ENCODE data around the gene P2RX7.

The P2RX7 gene

GRCh38 chr12:121181181-121181580, 48.5 kb downstream of the P2RX7 start:
- Histone ChIP-seq H3K4me3 (no peak overlapping the region), H3K9me3 (ENCODE audit: low read depth, low read length) (no peaks in the 10 kb centered on the region), H3K27ac (no peak overlapping the region), H3K9ac (ENCODE audit: insufficient read length) (no peak overlapping the region), H3K36me3 (ENCODE audit: insufficient read depth, low read length) (no peaks in the 10 kb centered on the region)
- no peak for DNase-seq (ENCODE audit: low read depth, low spot score)
- no peak for TF ChIP-seq FOXP2 (optimal IDR thresholded peaks at IDR 0.05; ENCODE audit: control extremely low read depth, extremely low read length, insufficient read depth)
- TF ChIP-seq EZH2 (IDR thresholded peaks at IDR 0.05): no peak
- TF ChIP-seq POLR2AphosphoS5 (IDR thresholded peaks at IDR 0.05; ENCODE audit: borderline replicate concordance, low read depth, low read length): no peak

- Histone ChIP-seq H3K27ac (no peak overlapping the region), H3K9me3 (ENCODE audit: low read depth, low read length) (no peaks in the 10 kb centered on the region), H3K4me3 (no peak overlapping the region), H3K36me3 (ENCODE audit: insufficient read depth, low read length) (no peaks in the 10 kb centered on the region), H3K9ac (ENCODE audit: insufficient read length) (no peak overlapping the region)
- TF ChIP-seq EZH2 (IDR thresholded peaks at IDR 0.05): no peak
- TF ChIP-seq POLR2AphosphoS5 (IDR thresholded peaks at IDR 0.05; ENCODE audit: borderline replicate concordance, low read depth, low read length): no peak
- no peak for TF ChIP-seq FOXP2 (optimal IDR thresholded peaks at IDR 0.05; ENCODE audit: control extremely low read depth, extremely low read length, insufficient read depth)
- no peak for DNase-seq (ENCODE audit: low read depth, low spot score)
Observed at GRCh38 chr12:121182222-121182893, 49.7 kb downstream of the P2RX7 start.

- Histone ChIP-seq H3K27ac (no peak overlapping the region), H3K36me3 (ENCODE audit: insufficient read depth, low read length) (no peaks in the 10 kb centered on the region), H3K9me3 (ENCODE audit: low read depth, low read length) (no peaks in the 10 kb centered on the region), H3K9ac (ENCODE audit: insufficient read length) (no peak overlapping the region), H3K4me3 (no peak overlapping the region)
- TF ChIP-seq POLR2AphosphoS5 (IDR thresholded peaks at IDR 0.05; ENCODE audit: borderline replicate concordance, low read depth, low read length): no peak
- TF ChIP-seq FOXP2 (optimal IDR thresholded peaks at IDR 0.05; ENCODE audit: control extremely low read depth, extremely low read length, insufficient read depth): no peak
- TF ChIP-seq EZH2 (IDR thresholded peaks at IDR 0.05): no peak
- no peak for DNase-seq (ENCODE audit: low read depth, low spot score)
Observed at GRCh38 chr12:121184425-121184824, 51.7 kb downstream of the P2RX7 start.

- no peaks in the 10 kb centered on the region for H3K9me3 ChIP-seq (ENCODE audit: low read depth, low read length)
- H3K4me3 ChIP-seq: no peak overlapping the region
- H3K36me3 ChIP-seq (ENCODE audit: insufficient read depth, low read length): no peaks in the 10 kb centered on the region
- H3K27ac ChIP-seq: no peak overlapping the region
- no peak for DNase-seq (ENCODE audit: low read depth, low spot score)
- no peak for TF ChIP-seq POLR2AphosphoS5 (IDR thresholded peaks at IDR 0.05; ENCODE audit: borderline replicate concordance, low read depth, low read length)
- TF ChIP-seq FOXP2 (optimal IDR thresholded peaks at IDR 0.05; ENCODE audit: control extremely low read depth, extremely low read length, insufficient read depth): no peak
- TF ChIP-seq EZH2 (IDR thresholded peaks at IDR 0.05): no peak
- no peak overlapping the region for H3K9ac ChIP-seq (ENCODE audit: insufficient read length)
Observed at GRCh38 chr12:121184984-121185889, 52.6 kb downstream of the P2RX7 start.

GRCh38 chr12:121186826-121187225, 54.1 kb downstream of the P2RX7 start:
- no peak for DNase-seq (ENCODE audit: low read depth, low spot score)
- TF ChIP-seq FOXP2 (optimal IDR thresholded peaks at IDR 0.05; ENCODE audit: control extremely low read depth, extremely low read length, insufficient read depth): no peak
- TF ChIP-seq EZH2 (IDR thresholded peaks at IDR 0.05): no peak
- TF ChIP-seq POLR2AphosphoS5 (IDR thresholded peaks at IDR 0.05; ENCODE audit: borderline replicate concordance, low read depth, low read length): no peak
- Histone ChIP-seq H3K4me3 (no peak overlapping the region), H3K27ac (no peak overlapping the region), H3K9ac (ENCODE audit: insufficient read length) (no peak overlapping the region), H3K9me3 (ENCODE audit: low read depth, low read length) (no peaks in the 10 kb centered on the region), H3K36me3 (ENCODE audit: insufficient read depth, low read length) (no peaks in the 10 kb centered on the region)

GRCh38 chr12:121187501-121187900, 54.8 kb downstream of the P2RX7 start:
- no peak for DNase-seq (ENCODE audit: low read depth, low spot score)
- H3K9me3 ChIP-seq (ENCODE audit: low read depth, low read length): no peaks in the 10 kb centered on the region
- no peak for TF ChIP-seq FOXP2 (optimal IDR thresholded peaks at IDR 0.05; ENCODE audit: control extremely low read depth, extremely low read length, insufficient read depth)
- TF ChIP-seq EZH2 (IDR thresholded peaks at IDR 0.05): no peak
- TF ChIP-seq POLR2AphosphoS5 (IDR thresholded peaks at IDR 0.05; ENCODE audit: borderline replicate concordance, low read depth, low read length): no peak
- H3K27ac ChIP-seq: no peak overlapping the region
- H3K9ac ChIP-seq (ENCODE audit: insufficient read length): no peak overlapping the region
- H3K36me3 ChIP-seq (ENCODE audit: insufficient read depth, low read length): no peaks in the 10 kb centered on the region
- H3K4me3 ChIP-seq: no peak overlapping the region

- Histone ChIP-seq H3K36me3 (ENCODE audit: insufficient read depth, low read length) (no peaks in the 10 kb centered on the region), H3K4me3 (no peak overlapping the region), H3K9ac (ENCODE audit: insufficient read length) (no peak overlapping the region), H3K9me3 (ENCODE audit: low read depth, low read length) (no peaks in the 10 kb centered on the region), H3K27ac (no peak overlapping the region)
- TF ChIP-seq EZH2 (IDR thresholded peaks at IDR 0.05) (no peak), FOXP2 (optimal IDR thresholded peaks at IDR 0.05; ENCODE audit: control extremely low read depth, extremely low read length, insufficient read depth) (no peak), POLR2AphosphoS5 (IDR thresholded peaks at IDR 0.05; ENCODE audit: borderline replicate concordance, low read depth, low read length) (no peak)
- DNase-seq (ENCODE audit: low read depth, low spot score): no peak
Observed at GRCh38 chr12:121188227-121188626, 55.6 kb downstream of the P2RX7 start.

- TF ChIP-seq POLR2AphosphoS5 (IDR thresholded peaks at IDR 0.05; ENCODE audit: borderline replicate concordance, low read depth, low read length) (no peak), FOXP2 (optimal IDR thresholded peaks at IDR 0.05; ENCODE audit: control extremely low read depth, extremely low read length, insufficient read depth) (no peak), EZH2 (IDR thresholded peaks at IDR 0.05) (no peak)
- no peak overlapping the region for H3K9ac ChIP-seq (ENCODE audit: insufficient read length)
- no peak overlapping the region for H3K4me3 ChIP-seq
Observed at GRCh38 chr12:121189131-121189530, 56.5 kb downstream of the P2RX7 start.

More at GRCh38 chr12:121189131-121189530, 56.5 kb downstream of the P2RX7 start:
- Histone ChIP-seq H3K9me3 (ENCODE audit: low read depth, low read length) (no peaks in the 10 kb centered on the region), H3K27ac (no peak overlapping the region), H3K36me3 (ENCODE audit: insufficient read depth, low read length) (no peaks in the 10 kb centered on the region)
- DNase-seq (ENCODE audit: low read depth, low spot score): no peak
